NCI-H1105 treated with DMSO at 0.1 percent for 48 hours (cell line): ENCODE results near the gene OTUD5.
"Not testable (repeated sequence)": the region's sequence is repeated elsewhere in the genome, so short reads cannot be mapped to it uniquely, and the experiment has no call there.

Experiments used
- DNase-seq: peaks from one replicate; lab custom pipeline; 2025; lab: John Stamatoyannopoulos, UW

OTUD5 gene, protein sequence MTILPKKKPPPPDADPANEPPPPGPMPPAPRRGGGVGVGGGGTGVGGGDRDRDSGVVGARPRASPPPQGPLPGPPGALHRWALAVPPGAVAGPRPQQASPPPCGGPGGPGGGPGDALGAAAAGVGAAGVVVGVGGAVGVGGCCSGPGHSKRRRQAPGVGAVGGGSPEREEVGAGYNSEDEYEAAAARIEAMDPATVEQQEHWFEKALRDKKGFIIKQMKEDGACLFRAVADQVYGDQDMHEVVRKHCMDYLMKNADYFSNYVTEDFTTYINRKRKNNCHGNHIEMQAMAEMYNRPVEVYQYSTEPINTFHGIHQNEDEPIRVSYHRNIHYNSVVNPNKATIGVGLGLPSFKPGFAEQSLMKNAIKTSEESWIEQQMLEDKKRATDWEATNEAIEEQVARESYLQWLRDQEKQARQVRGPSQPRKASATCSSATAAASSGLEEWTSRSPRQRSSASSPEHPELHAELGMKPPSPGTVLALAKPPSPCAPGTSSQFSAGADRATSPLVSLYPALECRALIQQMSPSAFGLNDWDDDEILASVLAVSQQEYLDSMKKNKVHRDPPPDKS

DNA sequence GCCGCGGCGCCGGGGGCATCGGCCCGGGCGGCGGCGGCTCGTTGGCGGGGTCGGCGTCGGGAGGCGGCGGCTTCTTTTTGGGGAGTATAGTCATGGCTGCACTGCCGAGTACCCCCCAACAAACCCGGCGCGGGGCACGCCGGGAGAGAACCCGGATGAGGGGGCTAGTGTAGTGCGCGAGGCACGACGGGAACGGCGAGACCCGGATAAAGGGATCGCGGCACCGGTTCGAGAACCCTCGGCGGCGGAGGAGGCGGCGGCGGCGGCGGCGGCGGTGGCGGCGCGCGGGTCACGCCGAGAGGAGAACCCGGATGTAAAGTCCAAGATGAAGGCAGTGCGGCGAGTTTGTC, at the start of gene OTUD5:
TSS of gene OTUD5 (minus strand) at position 131 of the 350 bp plus-strand sequence. CDS start at position 94, 37 bp downstream.
- peak; percentile 63 for DNase-seq

DNA sequence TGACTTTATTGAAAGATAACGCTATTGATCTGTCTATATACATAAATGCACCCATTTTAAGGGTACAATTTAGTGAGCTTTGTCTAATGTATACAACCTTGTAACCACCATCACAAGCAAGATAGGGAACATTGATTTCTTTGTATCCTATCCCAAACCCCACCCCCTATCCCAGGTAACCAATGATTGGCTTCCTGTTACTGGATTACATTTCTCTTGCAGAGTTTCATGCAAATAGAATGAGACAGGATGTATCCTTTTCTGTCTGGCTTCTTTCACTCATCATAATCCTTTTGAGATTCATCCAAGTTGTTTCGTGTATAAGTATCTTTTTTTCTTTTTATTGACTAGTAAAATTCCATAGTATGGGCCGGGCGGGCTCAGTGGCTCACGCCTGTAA, 46.3 kb upstream of the OTUD5 start:
- no peak for DNase-seq

DNA sequence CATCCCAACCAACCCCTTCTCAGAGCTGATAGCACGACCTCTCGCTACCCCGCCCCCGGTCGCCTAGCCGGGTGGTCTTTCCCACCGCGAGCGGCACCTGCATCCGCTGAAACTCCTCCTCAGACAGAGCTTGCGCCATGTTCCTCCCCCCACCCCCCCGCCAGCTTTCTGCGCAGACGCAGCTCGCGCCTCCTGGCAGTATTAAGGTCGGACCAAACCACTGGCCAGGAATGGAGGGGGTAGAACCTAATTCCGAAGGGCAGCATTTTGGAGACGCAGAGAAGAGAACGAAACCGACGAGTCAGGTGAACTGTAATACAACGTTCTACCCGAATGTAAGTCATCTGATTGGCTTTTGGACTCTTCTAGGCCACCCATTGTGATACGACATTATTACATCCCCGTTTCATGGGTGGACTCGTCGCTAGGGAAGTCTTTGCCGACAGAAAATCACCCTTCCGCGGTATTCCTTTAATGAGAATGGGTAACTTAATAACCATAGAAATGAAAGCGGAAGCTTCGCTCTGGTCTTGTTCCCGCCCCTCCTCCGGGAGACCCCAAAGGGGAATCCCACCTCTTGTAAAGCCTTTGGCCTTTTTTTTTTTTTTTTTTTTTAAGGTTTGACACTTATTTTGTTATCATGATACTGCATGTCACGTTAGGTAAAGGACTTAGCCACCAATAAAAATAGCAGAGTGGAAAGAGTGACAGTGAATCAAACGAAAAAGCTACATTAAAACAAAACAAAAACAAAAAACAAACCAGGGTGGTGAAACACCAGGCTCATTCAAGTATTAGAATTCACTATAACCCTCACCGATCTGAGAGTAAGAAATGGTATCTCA, 44.9 kb upstream of the OTUD5 start, which contains the start of gene GRIPAP1:
TSS of gene GRIPAP1 (minus strand) at position 174 of the 845 bp plus-strand sequence. CDS start at position 139, 35 bp downstream.
- DNase-seq = peak; percentile 81

DNA sequence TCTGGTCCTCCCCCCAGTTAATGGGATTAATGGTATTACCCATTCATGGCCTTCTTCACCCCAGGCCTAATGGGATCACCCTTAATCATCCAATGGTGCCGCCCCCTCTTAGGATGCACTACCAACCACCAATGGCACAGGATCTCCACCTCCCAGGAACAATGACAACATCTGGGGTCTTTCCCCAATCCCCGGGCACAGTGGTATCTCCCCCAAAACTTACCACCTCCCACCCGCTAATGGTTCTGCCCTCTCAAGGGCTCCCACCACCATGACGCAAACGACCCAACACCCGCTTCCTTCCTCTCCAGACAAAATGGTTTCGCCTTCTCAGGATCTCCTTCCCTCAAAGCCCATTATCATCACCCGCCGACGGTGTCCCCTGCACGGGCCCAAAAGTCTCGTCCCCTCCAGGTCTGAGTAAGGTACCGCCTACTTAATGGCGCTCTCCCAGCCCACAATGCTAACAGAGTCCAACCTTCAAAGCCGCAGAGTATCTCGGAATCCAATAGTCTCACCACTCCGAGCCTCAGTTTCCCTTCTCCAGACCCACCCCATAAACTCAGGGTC, 44.2 kb upstream of the OTUD5 start:
- DNase-seq = peak; percentile 37

DNA sequence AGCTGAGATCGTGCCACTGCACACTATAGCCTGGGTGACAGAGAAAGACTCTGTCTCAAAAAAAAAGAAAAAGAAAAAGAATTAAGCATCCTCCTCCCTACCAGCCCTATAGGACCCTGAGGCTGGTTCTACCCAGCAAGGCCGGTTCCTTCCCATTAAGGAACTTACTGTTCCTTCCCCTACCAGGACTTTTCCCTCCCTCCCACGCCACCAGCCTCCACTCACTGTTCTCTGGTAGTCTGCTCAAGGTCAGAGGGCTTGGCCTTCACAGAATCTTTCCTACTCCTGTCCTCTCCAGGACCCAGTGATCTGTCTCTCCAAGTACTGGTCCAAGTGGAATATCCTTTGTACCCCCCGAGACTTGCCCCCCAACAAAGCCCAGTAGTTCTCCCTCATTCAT, 43.2 kb upstream of the OTUD5 start:
- DNase-seq = no peak

DNA sequence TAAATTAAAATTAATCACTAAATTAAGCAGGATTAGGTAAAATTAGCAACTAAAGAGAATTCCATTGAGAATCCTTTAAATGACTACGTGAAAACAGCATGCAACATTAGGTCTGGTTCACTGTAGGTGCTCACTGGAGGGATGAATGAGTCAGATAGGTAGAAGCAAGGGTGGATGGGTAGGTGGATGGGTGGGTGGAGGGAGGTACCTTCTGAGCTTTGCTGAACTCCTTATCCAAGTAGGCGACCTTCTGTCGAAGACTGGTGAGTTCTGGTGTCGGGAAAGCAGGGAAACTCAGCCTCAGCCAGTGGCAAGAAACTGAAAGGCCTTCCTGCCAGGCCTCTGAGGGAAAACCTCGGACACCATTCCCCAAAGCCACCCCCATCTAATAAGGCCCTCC, 41.6 kb upstream of the OTUD5 start:
- DNase-seq = no peak

DNA sequence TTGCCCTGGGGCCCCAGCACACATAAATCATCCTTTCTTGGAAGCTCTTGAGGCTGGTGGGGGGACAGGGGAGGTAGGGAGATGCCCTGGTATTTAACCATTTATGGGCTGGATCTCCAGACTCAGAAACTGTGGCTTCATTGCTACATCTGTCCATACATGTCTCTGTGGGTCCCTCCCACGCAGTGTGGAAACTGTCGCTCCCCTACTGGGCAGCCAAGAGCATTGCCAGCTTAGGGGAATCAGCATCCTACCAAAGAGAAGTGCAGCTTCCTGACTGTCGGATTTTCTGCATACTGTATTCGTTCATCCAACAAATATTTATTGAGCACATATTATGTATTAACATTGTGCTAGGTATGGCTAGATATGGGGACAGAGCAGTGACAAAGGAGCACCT, 41.0 kb upstream of the OTUD5 start:
- DNase-seq = no peak

DNA sequence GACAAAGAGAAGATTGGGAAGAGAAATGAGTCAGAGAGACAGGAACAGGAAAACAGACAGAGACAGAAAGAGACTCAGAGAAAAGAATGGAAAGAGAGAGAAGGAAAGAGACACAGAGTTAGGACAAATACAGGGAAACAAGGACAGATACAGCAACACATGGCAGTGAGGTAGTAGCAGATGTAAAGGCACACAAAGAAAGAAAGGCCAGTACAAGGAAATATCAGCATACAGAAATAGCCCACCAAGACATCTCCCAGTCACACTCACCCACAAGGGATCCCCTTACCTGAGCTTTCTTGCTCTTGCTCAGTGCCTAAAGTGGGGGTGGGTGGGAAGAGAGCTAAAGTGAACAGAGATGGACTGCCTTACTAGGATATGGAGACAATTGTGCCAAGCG, 40.5 kb upstream of the OTUD5 start:
- DNase-seq = no peak

DNA sequence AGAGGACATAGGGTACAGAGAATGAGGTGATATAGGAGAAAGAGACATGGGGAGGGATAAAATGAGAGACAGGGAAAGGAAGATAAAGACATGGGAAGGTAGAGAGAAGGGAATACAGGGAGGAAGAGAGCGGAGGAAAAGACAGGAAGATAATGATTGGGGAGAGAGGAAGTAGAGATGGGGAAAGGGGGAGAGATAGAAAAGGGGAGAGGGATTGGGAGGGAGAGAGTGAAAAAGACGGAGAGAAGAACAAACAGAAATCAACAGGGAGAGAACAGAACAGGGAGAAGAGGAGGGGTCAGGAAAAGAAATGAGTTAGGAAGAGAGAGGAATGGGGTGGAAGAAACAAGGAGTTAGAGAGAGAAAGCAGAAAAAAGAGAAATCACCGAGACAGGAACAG, 40.0 kb upstream of the OTUD5 start:
- no peak for DNase-seq

DNA sequence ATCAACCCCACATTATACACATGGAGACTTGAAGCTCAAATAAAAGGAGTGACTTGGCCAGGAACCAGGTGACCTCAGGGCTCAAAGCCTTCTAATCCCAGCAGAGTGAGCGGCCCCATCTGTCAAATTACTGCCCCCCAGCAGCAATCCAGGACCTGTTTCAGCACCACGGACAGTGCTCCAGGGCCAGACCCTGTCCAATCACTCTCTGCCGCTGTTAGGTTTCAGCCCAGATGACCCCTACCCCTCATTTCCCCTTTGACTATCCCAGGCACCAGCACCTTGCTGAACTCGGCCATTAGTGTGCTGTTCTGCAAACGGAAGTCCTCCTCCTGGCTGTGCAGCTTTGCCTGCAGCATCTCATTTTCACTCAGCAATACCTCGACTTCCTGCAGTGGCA, 39.6 kb upstream of the OTUD5 start:
- no peak for DNase-seq

DNA sequence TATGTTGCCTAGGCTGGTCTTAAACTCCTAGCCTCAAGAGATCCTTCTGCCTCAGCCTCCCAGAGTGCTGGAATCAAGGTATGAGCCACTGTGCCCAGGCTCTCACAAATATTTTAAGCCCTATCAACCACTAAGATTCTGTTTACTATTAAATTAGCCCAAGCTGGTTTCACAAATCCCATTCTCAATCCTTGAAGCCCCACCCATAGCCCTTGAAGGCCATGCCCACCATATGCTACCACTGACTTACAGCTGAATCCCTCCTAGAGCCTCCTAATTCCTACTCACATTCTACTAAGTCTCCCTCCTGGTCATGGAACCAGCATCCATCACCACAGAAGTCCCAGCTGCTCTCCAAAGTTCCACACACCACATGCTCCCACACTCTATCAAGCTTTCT, 34.9 kb upstream of the OTUD5 start:
- no peak for DNase-seq

DNA sequence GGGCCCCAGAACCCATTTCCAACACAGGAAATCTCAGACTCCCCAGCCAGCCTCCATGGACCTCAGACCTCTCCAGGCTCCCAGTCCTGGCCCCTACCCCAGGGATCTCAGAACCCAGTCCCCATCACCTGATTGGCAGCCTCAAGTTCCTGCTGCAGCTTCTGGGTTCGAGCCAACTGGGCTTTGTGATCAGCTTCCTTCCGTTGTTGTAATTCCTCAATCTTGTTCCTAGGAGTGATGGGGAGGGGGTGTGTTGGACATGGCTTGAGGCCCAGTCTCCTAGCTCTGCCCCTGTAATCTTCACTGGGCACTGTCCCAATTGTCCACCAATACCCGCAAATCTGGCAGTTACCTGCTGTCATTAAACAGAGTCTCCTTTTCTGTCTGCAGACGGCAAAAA, 32.1 kb upstream of the OTUD5 start:
- no peak for DNase-seq

DNA sequence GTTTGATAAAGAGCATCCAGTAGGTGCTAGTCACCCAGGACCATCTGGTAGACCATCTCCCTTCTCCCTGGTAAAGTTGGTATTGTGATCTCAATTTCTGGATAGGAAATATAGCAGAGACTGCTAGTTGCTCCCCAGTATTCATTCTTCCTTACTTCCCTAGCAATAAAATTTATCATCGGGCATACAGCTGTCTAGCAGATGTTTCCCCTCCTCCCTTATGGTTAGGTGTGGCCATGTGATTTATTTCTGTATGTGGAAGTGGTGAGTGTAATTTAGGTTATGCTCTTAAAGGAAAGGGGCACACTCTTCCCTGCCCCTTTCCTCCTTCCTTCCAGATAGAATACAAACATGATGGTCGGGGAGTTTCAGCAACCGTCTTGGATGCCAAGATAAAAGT, 26.5 kb upstream of the OTUD5 start:
- no peak for DNase-seq

DNA sequence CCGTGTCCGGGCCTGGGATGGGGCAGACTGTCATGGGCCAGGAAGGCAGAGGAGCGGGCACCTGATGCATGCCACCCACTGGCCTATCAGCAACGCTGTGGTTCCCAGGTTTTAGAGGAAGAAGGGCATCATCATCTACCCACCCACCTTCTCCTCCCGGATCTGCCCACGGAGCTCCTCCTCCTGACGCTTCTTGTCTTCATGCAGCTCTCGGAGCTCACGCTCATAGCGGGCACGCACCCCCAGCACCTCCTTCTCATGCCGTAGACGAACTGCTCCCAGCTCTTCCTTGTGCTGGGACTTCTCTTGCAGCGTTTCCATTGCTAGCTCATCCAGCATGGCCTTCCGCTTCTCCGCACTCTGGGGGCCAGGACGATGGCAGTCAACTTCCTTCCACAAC, 25.7 kb upstream of the OTUD5 start:
- no peak for DNase-seq

DNA sequence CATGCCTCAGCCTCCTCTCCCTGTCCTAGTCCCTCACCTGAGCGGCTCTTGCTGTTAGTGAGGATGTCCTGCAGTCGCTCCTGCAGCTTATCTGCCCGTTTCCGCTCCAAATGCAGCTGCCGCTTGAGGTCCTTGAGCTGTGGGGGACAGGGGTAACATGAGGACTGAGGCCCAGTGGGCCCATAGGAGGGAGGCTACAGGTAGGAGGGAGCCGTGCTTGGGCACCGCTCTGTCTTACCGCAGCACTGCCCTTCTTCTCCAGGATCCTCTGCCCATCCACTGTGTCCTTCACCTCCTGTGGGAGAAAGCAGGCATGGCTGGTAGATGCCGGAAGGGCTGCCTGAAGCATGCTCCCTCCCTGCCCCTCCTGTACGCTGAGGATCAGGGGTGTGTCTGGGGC, 23.8 kb upstream of the OTUD5 start:
- no peak for DNase-seq

DNA sequence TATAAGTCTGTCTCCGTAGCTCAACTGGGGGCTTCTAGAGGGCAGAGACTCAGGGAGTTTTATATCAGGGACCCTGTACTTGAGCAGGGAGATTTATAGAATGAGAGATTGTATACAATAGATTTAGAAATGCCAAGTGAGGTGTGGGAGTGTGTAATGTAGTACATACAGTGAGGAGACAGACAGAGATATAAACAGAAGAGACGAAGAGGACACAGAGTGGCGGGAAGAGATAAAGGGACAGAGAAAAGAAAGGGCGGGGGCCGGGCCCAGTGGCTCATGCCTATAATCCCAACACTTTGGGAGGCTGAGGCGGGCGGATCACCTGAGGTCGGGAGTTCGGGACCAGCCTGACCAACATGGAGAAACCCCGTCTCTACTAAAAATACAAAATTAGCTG, 22.9 kb upstream of the OTUD5 start:
- DNase-seq = not testable (repeated sequence)

DNA sequence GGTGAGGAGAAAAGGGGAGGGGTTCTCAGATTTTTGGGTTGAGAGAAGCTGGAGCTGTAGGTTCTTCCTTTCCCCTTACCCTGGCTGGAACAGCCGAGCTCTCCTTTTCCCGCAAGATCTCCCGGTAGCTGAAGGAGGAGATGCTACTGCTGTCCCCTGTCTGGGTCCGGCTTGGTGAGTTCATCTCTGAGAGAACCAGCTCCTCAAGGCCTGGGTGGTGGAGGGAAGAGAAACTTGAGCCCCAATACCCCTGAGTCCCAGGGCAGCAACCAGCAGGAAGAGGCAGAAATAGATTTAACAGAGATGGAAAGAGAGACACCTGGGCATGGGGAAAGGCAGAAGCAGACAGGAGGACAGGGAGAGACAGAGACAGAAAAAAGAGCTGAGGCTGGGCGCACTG, 20.8 kb upstream of the OTUD5 start:
- DNase-seq = no peak

DNA sequence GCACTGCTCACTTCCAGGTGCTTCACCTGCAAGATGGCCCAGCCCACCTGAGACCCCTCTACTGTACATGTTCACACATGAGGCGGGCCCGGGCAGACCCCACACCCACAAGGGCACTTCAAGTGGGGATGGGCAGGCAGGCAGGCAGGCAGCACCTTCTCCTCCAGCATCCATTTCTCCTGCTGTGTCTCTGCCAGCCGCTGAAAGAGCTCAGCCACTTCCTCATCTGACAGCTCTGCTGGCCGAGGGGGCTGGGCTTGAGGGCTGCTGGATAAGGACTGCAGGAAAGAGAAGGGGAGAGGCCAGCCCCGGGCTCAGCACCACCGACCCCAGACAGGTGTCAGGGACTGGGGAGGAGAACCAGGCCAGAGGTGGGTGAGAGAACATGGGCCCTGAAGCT, 18.7 kb upstream of the OTUD5 start:
- no peak for DNase-seq

DNA sequence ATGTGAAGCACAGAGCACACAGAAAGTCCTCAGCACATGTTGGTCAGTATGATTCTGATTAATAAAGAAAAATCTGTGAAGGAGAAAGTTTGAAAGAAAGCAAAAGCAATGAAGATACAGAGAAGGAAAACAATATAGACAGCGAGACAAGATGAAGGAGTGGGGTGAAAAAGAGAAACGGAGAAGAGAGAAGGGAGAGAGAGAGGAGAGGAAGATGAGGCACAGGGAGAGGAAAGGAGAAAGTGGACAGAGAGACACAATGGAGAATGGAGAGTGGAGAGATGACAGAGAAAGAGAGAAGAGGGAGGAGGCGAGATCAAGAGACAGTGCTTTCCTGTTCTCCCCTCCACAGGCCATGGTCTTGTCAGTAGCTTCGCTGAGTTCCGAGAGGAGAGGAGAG, 18.1 kb upstream of the OTUD5 start:
- no peak for DNase-seq

DNA sequence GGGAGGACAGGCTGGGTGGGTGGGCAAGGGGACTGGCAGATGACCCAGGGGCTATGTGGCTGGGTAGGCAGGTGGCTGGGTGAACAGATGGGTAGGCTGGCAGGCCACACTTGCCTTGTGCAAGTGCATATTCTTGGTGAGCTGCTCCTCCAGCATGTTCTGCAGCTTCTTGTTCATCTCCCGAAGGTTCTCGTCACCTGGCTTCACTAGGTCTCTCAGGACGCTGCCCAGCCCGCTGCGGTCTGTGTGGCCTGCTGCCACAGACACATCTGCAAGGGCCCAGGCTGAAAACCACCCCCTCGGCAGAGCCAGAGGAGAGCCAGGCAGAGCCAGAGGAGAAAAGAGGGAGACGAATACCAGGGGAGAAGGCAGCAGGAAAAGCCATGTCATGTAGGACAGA, 17.6 kb upstream of the OTUD5 start:
- no peak for DNase-seq

DNA sequence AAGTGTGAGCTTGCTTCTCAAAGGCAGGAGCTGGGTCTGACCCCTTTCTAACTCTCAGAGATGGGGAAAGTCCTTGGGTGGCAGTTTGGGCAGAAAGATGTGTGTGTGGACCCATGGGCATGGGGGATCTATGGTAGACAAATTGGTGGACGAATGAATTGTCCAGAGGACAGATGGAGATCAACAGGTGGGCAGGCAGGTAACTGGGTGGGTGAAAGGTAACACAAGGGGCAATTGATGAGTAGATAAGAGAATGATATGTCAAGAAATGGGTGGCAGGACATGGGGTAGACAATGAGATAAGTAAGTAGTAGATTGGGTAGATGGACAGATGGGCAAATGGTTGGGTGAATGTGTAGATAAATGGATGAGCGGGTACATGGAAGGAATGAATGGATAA, 17.2 kb upstream of the OTUD5 start:
- DNase-seq = no peak

DNA sequence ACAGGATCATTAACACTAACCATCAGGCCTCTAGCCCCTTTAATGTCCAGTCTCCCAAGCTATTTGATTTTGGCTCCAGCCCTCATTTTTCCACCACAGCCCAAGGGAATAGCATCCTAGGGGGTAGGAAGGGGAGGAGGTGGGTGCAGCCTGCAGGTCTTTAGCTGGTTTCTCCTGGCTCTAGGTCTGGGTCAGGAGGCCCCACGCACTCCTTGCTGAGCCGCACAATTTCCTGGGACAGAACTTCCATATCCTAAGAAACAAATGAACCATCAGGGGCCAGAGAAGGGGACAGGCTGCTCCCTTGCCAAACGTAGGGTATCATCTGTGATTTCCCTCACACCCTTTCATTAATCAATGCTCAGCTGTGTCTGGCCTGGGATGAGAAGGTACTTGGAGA, 16.6 kb upstream of the OTUD5 start:
- DNase-seq = no peak
